Mesendoderm (in vitro differentiated cells): ENCODE results near the gene CPT1B.
A peak's percentile ranks its signal among the peaks of the same experiment; 100 is the strongest.

Experiments
- DNase-seq: peaks from one replicate; pipeline ENCODE4 v3.0.0; 2013
- H2AK5ac ChIP-seq: 2 replicates; pipeline ENCODE4 v1.6.1; 2013; ENCODE audit warnings: low read length, inconsistent platforms
- H2BK120ac ChIP-seq: 2 replicates; pipeline ENCODE4 v1.6.1; 2013; ENCODE audit warnings: low read depth, mild to moderate bottlenecking, low read length, moderate library complexity, mixed read lengths
- H2BK15ac ChIP-seq: replicated peaks from 2 replicates; pipeline ENCODE4 v1.6.1; 2013; ENCODE audit warnings: low read depth, mild to moderate bottlenecking, moderate library complexity
- H2BK5ac ChIP-seq: 2 replicates; pipeline ENCODE4 v1.6.1; 2013; ENCODE audit warnings: low read length, inconsistent platforms
- H3K18ac ChIP-seq: 2 replicates; pipeline ENCODE4 v1.6.1; 2013; ENCODE audit warnings: mild to moderate bottlenecking, low read length, mixed read lengths
- H3K23ac ChIP-seq: one replicate; pipeline ENCODE4 v1.6.1; 2013; ENCODE audit warnings: low read length
- H3K27ac ChIP-seq: 2 replicates; pipeline ENCODE4 v1.5.1; 2013; ENCODE audit warnings: low read depth, mild to moderate bottlenecking, inconsistent platforms, low read length, moderate library complexity
- H3K27me3 ChIP-seq: 2 replicates; pipeline ENCODE4 v1.6.1; 2013; ENCODE audit warnings: low read length, control low read depth, mild to moderate bottlenecking, inconsistent platforms; ENCODE audit not compliant: insufficient read depth, poor library complexity
- H3K36me3 ChIP-seq: 2 replicates; pipeline ENCODE4 v1.6.1; 2013; ENCODE audit warnings: low read length, inconsistent platforms; ENCODE audit not compliant: control insufficient read depth, insufficient read depth
- H3K4ac ChIP-seq: one replicate; pipeline ENCODE4 v1.6.1; 2013; ENCODE audit warnings: low read depth, mild to moderate bottlenecking, low read length, moderate library complexity
- H3K4me1 ChIP-seq: 2 replicates; pipeline ENCODE4 v1.6.1; 2013; ENCODE audit warnings: low read depth, low read length, inconsistent platforms; ENCODE audit not compliant: control insufficient read depth
- H3K4me2 ChIP-seq: 2 replicates; pipeline ENCODE4 v1.6.1; 2013; ENCODE audit warnings: low read length
- H3K4me3 ChIP-seq: 2 replicates; pipeline ENCODE4 v1.5.1; 2013; ENCODE audit warnings: mild to moderate bottlenecking, low read length
- H3K56ac ChIP-seq: one replicate; pipeline ENCODE4 v1.6.1; 2013; ENCODE audit warnings: low read length
- H3K79me1 ChIP-seq: 2 replicates; pipeline ENCODE4 v1.6.1; 2013; ENCODE audit warnings: low read length, inconsistent platforms
- H3K79me2 ChIP-seq: 2 replicates; pipeline ENCODE4 v1.6.1; 2013; ENCODE audit warnings: mild to moderate bottlenecking, low read length; ENCODE audit not compliant: control insufficient read depth, insufficient read depth
- H3K9ac ChIP-seq: 2 replicates; pipeline ENCODE4 v1.6.1; 2013; ENCODE audit warnings: low read length, inconsistent platforms
- H4K5ac ChIP-seq: one replicate; pipeline ENCODE4 v1.6.1; 2013; ENCODE audit warnings: low read length
- H4K8ac ChIP-seq: one replicate; pipeline ENCODE4 v1.6.1; 2013; ENCODE audit warnings: low read depth, mild to moderate bottlenecking, control low read depth, low read length, moderate library complexity
- whole genome bisulfite sequencing: extraction: QIAGEN DNeasy Blood & Tissue Kit; methylation state at CpG from one replicate; pipeline ENCODE4 v1.1.7; 2013; ENCODE audit warnings: low lambda C conversion rate, missing lambda C conversion rate; ENCODE audit not compliant: insufficient coverage; ENCODE audit errors: extremely low coverage; 5-methylcytosine and 5-hydroxymethylcytosine counted together

CPT1B gene

DNA sequence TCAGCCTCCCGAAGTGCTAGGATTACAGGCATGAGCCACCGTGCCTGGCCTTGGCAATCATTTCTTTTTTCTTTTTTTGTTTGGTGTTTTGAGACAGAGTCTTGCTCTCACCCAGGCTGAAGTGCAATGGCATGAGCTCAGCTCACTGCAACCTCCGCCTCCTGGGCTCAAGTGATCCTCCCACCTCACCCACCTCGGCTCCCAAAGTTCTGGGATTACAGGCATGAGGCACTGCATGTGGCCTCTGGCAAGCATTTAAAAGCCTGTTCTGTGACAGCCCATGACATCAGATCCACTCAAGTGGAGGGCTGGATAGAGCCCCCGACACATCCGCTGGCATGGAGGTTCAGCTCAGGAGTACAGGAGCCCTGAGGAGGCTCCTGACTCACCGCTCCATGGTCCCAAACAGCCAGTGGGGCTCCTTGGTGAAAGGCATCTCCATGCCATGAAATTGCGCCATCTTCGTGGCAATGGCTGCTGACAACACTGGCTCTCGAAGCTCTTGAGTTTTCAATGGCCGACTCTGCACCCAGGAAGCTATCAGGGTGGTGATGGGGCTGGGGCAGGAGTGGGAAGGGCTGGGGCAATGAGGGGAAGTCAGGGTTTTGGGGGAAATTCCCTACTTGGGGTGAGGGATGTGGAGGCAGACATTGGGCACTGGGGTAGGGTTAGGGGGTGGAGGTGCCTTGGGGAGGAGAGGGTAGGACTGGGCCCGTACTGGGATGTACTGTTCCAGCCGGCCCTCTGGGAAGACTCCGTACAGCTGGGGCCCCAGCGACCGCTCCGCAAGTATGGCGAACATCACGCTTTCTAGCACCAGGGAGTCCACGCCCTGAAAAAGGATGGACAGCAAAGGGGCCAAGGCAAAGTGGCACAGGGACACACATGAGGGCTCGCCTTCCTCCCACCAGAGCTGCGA, 3.1 kb upstream of the CPT1B start:
- Histone ChIP-seq H3K4me1 (peaks cover 2% of the 10 kb centered on the region), H3K4me2 (peak overlapping the region; percentile 89), H2BK15ac (no peak overlapping the region), H3K79me1 (peaks cover 7% of the 10 kb centered on the region), H3K56ac (peak overlapping the region; percentile 99), H3K23ac (peak overlapping the region; percentile 45), H3K27me3 (no peaks in the 10 kb centered on the region), H4K5ac (no peak overlapping the region), H3K36me3 (peaks cover 3% of the 10 kb centered on the region), H2BK120ac (no peak overlapping the region), H3K9ac (peak overlapping the region; percentile 98), H3K18ac (no peak overlapping the region), H4K8ac (no peak overlapping the region), H2BK5ac (no peak overlapping the region), H3K4ac (no peak overlapping the region), H3K79me2 (peaks cover 6% of the 10 kb centered on the region), H3K27ac (no peak overlapping the region), H3K4me3 (peak overlapping the region; percentile 93), H2AK5ac (no peak overlapping the region)
- DNase-seq = no peak
- no CpG with 5 or more reads among the region's 22 CpGs for WGBS

DNA sequence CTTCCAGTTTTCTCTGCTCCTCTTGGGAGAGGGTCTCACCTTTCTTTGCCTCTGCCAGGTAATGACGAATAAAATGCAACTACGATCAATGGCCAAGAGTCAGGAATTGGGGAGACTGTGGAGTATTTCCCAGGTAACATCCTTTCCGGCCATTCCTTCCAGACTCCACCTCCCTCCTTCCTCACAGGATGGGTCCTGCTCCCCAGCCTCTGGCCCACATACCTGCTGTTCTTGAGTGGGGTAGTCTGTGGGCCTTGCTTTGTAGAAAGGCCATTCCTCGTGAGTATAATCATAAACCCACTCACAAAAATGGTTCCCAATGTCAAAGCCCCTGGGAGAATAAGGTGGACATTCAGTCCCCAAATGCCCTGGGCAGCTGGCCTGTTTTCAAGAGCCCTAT, 1.5 kb upstream of the CPT1B start:
- H3K27ac ChIP-seq = no peak overlapping the region
- no peak overlapping the region for H3K4me2 ChIP-seq
- no peak overlapping the region for H2BK15ac ChIP-seq
- no peak overlapping the region for H4K5ac ChIP-seq
- peaks cover 7% of the 10 kb centered on the region for H3K36me3 ChIP-seq
- H3K4ac ChIP-seq = no peak overlapping the region
- no peak overlapping the region for H3K56ac ChIP-seq
- H3K18ac ChIP-seq = no peak overlapping the region
- H2BK5ac ChIP-seq = no peak overlapping the region
- H3K79me2 ChIP-seq = peaks cover 6% of the 10 kb centered on the region
- no peak for DNase-seq
- H3K23ac ChIP-seq = no peak overlapping the region
- H2AK5ac ChIP-seq = no peak overlapping the region
- H3K9ac ChIP-seq = no peak overlapping the region
- no peak overlapping the region for H3K4me3 ChIP-seq
- H2BK120ac ChIP-seq = no peak overlapping the region
- H4K8ac ChIP-seq = no peak overlapping the region
- H3K79me1 ChIP-seq = peaks cover 7% of the 10 kb centered on the region
- WGBS = no CpG with 5 or more reads among the region's 4 CpGs
- no peaks in the 10 kb centered on the region for H3K27me3 ChIP-seq
- H3K4me1 ChIP-seq = peaks cover 2% of the 10 kb centered on the region

DNA sequence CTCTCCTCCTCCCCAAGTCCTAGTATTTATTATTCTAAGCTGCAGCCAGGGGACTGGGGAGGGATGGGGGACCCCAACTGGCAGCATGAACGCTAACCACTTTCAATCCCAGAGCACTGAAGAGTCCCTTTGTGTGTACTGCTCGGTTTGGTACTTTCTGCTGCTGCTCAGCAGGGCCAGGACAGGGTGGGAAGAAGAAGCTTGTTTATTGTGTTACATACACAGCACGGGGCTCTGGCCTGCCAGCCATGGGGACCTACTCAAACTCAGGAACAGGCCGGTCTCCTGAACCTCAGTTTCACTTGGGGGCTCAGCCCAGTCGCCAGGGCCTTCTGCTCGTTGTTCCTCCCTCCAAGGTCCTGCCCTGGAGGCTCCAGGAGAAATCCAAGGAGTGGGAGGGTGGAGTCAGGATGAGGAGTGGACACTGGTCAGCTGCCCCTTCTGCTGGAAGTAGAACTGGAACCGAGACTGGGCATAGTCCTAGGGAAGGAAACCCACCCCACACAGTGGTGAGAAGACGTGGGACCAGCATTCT, 616 bp upstream of the CPT1B start:
- DNase-seq = no peak
- Histone ChIP-seq H3K27me3 (no peaks in the 10 kb centered on the region), H3K27ac (no peak overlapping the region), H3K9ac (no peak overlapping the region), H2BK120ac (no peak overlapping the region), H2BK5ac (no peak overlapping the region), H2AK5ac (no peak overlapping the region), H4K5ac (no peak overlapping the region), H3K4ac (no peak overlapping the region), H4K8ac (no peak overlapping the region), H3K4me3 (no peak overlapping the region), H3K79me2 (peaks cover 6% of the 10 kb centered on the region), H3K79me1 (peaks cover 7% of the 10 kb centered on the region), H3K23ac (no peak overlapping the region), H3K18ac (no peak overlapping the region), H3K36me3 (peaks cover 9% of the 10 kb centered on the region), H3K4me2 (no peak overlapping the region), H3K4me1 (peaks cover 2% of the 10 kb centered on the region), H3K56ac (no peak overlapping the region), H2BK15ac (no peak overlapping the region)
- no CpG with 5 or more reads among the region's 8 CpGs for WGBS

DNA sequence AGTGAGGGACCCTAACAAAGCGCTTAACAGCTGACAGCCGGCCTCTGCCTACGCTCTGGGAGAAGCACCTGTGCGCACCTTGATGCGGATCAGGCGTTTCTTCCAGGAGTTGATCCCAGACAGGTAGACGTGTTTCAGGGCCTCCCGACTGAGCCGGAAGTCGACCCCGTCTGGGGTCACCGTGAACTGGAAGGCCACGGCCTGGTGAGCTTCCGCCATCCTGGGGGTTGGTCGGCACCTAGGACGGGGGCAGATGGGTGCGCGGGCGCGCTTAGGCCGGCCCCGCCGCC, 585 bp downstream of the CPT1B start:
- Histone ChIP-seq H4K5ac (no peak overlapping the region), H3K4me2 (no peak overlapping the region), H4K8ac (no peak overlapping the region), H2BK5ac (no peak overlapping the region), H3K79me1 (peaks cover 7% of the 10 kb centered on the region), H2BK15ac (no peak overlapping the region), H3K27ac (no peak overlapping the region), H2BK120ac (no peak overlapping the region), H3K4ac (no peak overlapping the region), H3K27me3 (no peaks in the 10 kb centered on the region), H3K18ac (no peak overlapping the region), H3K79me2 (peaks cover 6% of the 10 kb centered on the region), H3K36me3 (peaks cover 9% of the 10 kb centered on the region), H3K23ac (no peak overlapping the region), H3K56ac (no peak overlapping the region), H3K9ac (no peak overlapping the region), H3K4me1 (peaks cover 2% of the 10 kb centered on the region), H3K4me3 (no peak overlapping the region), H2AK5ac (no peak overlapping the region)
- WGBS = no CpG with 5 or more reads among the region's 23 CpGs
- no peak for DNase-seq

DNA sequence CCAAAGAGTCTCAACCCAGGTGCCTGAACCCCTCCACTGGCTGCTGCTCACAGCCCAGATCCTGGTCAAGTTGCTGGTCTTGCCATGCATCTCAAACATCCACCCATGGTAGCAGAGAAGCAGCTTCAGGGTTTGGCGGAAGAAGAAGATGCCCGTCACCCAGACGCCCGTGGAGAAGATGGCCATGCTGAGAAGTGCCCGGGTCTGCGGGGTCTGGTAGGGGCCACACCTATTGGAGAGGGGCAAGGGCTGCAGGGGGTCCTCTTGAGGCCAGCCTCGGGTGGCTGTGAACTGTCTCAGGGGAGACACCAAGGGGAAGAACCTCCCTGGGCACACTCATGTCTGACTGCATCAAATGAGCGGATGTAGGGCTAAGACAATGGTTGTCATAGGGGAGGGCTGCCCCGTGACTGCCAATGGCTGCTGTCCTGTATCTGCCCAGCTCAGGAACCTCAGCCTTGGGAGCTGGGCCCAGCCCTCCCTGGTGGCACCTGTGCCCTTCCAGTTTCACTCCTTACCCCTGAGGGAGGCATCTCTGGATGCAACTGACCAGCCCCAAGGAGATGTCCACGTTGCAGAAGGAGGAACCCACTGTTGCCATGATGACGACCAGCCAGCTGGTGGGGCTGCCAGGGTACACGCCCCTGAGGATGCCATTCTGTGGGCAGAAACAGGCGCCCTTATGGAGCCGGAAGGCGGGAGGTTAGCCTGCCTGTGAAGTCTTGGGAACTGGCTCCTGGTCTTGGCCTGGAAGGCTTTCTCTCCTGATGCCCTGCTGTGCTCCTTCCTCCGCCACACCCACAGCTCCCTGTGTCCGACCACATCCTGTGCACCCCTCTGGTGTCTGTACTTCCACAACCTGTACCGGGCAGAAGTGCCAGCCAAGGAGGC, 1.2 kb downstream of the CPT1B start:
- H3K4me3 ChIP-seq = no peak overlapping the region
- H3K18ac ChIP-seq = no peak overlapping the region
- no peak overlapping the region for H3K4ac ChIP-seq
- no peak overlapping the region for H2BK15ac ChIP-seq
- peaks cover 2% of the 10 kb centered on the region for H3K4me1 ChIP-seq
- no peak for DNase-seq
- H3K79me2 ChIP-seq = peaks cover 6% of the 10 kb centered on the region
- H3K27me3 ChIP-seq = no peaks in the 10 kb centered on the region
- H4K5ac ChIP-seq = no peak overlapping the region
- H3K4me2 ChIP-seq = no peak overlapping the region
- H4K8ac ChIP-seq = no peak overlapping the region
- H3K36me3 ChIP-seq = peaks cover 10% of the 10 kb centered on the region
- H3K27ac ChIP-seq = no peak overlapping the region
- H2AK5ac ChIP-seq = no peak overlapping the region
- no peak overlapping the region for H3K23ac ChIP-seq
- H3K79me1 ChIP-seq = peaks cover 7% of the 10 kb centered on the region
- no peak overlapping the region for H3K56ac ChIP-seq
- H3K9ac ChIP-seq = no peak overlapping the region
- H2BK120ac ChIP-seq = no peak overlapping the region
- H2BK5ac ChIP-seq = no peak overlapping the region
- WGBS = no CpG with 5 or more reads among the region's 18 CpGs
